ENCODE measurements around the gene ABCB11.

- TF ChIP-seq POLR2A (IDR thresholded peaks at IDR 0.05; ENCODE audit: low read length) = no peak
- no peak for TF ChIP-seq GATA1 (IDR thresholded peaks at IDR 0.05; ENCODE audit: low read depth, low read length)
Observed at GRCh38 chr2:168939061-168939460, 92.1 kb downstream of the ABCB11 start.

All from erythroblast (primary cell).